ENCODE results near the gene TMEM141. TPM values are rescaled to one million over a fixed set of nuclear protein-coding genes. Genes with fewer than 3 reads are reported as not detected.
"Not testable (repeated sequence)": the region's sequence is repeated elsewhere in the genome, so short reads cannot be mapped to it uniquely, and the experiment has no call there.

TMEM141 gene
- total and polyA plus RNA-seq, 11 donors, result 45.6 to 122 (median 66.9) TPM

DNA sequence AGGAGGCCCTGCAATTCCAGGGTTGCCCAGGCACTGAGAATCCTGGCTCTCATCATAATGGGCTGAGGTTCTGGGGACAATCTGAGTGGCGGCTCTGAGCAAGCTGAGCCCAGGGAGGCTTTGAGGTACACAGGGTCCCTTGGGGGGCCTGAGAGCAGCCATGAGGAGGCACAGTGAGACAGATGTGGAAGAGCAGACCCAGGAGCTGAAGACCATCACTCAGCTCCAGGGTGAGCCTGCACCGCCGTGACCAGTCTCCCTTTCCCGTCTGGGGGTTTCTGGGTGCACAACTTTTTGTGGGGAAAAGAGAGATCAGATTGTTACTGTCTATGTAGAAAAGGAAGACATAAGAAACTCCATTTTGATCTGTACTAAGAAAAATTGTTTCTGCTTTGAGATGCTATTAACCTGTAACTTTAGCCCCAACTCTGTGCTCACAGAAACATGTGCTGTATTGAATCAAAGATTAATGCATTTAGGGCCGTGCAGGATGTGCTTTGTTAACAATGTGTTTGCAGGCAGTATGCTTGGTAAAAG is 5.2 kb downstream of the TMEM141 start, which contains the start of gene CCDC183:
Gene CCDC183, plus strand, starts transcription at position 101 of the 537 bp plus-strand sequence. Its CDS starts 60 bp downstream, at position 161.
- Histone ChIP-seq H3K36me3 (peaks cover 0 to 14% (median 0%) of the 10 kb centered on the region in 9 donors), H3K27ac (peak within 1 kb of the TSS in 8 of 12 donors; percentile 8 to 65 (median 36)), H3K27me3 (peaks cover 0 to 43% (median 13%) of the 10 kb centered on the region in 9 donors), H3K9me3 (no peaks in the 10 kb centered on the region), H3K4me1 (peaks cover 11 to 77% (median 43%) of the 10 kb centered on the region in 12 donors), H3K4me3 (no peak within 1 kb of the TSS)
- intact Hi-C loops (cut with DNase I), result loop anchor here in 3 of 10 donors (5.0 to 10.0 kb wide), 2 partner anchors 48 to 146 kb away; partner anchors contain the start of genes AJM1 (in 2 of the 3), PHPT1 (in 2 of the 3) and FBXW5 (in 1 of the 3)
- ATAC-seq, result no peak
- WGBS, 4 donors, result 32 to 46% (median 37%) methylated on average over 4 to 5 of the region's 5 CpGs
- DNase-seq, result no peak
- TF ChIP-seq POLR2A (IDR thresholded peaks at IDR 0.05), result no peak
- TF ChIP-seq, protein P1, sequence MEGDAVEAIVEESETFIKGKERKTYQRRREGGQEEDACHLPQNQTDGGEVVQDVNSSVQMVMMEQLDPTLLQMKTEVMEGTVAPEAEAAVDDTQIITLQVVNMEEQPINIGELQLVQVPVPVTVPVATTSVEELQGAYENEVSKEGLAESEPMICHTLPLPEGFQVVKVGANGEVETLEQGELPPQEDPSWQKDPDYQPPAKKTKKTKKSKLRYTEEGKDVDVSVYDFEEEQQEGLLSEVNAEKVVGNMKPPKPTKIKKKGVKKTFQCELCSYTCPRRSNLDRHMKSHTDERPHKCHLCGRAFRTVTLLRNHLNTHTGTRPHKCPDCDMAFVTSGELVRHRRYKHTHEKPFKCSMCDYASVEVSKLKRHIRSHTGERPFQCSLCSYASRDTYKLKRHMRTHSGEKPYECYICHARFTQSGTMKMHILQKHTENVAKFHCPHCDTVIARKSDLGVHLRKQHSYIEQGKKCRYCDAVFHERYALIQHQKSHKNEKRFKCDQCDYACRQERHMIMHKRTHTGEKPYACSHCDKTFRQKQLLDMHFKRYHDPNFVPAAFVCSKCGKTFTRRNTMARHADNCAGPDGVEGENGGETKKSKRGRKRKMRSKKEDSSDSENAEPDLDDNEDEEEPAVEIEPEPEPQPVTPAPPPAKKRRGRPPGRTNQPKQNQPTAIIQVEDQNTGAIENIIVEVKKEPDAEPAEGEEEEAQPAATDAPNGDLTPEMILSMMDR (IDR thresholded peaks at IDR 0.05), result no peak

DNA sequence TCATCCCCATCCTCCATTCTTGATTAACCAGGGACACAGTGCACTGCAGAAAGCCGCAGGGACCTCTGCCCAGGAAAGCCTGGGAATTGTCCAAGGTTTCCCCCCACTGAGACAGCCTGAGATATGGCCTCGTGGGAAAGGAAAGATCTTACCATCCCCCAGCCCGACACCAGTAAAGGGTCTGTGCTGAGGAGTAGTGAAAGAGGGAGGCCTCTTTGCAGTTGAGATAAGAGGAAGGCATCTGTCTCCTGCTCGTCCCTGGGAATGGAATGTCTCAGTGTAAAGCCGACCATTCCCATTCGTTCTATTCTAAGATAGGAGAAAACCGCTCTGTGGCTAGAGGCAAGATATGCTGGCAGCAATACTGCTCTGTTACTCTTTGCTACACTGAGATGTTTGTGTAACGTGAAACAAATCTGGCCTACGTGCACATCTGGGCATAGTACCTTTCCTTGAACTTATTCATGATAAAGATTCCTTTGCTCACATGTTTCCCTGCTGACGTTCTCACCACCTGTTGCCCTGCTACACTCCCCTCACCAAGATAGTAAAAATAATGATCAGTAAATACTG is 5.7 kb downstream of the TMEM141 start:
- DNase-seq, H3K9me3 ChIP-seq, H3K4me3 ChIP-seq, ATAC-seq: not testable (repeated sequence)
- 5 to 11% (median 6%) methylated on average over 9 to 10 of the region's 10 CpGs for WGBS, 4 donors
- peaks cover under 1 to 48% (median 13%) of the 10 kb centered on the region in 9 donors for H3K27me3 ChIP-seq
- peaks cover 0 to 14% (median 0%) of the 10 kb centered on the region in 9 donors for H3K36me3 ChIP-seq
- peaks cover 8 to 74% (median 42%) of the 10 kb centered on the region in 12 donors for H3K4me1 ChIP-seq
- H3K27ac ChIP-seq, result peak overlapping the region in 8 of 12 donors; percentile 3 to 65 (median 36)
- intact Hi-C loops (cut with DNase I), result loop anchor here in 3 of 10 donors (5.0 to 10.0 kb wide), 2 partner anchors 48 to 145 kb away; partner anchors contain the start of genes AJM1 (in 2 of the 3), PHPT1 (in 2 of the 3) and FBXW5 (in 1 of the 3)

DNA sequence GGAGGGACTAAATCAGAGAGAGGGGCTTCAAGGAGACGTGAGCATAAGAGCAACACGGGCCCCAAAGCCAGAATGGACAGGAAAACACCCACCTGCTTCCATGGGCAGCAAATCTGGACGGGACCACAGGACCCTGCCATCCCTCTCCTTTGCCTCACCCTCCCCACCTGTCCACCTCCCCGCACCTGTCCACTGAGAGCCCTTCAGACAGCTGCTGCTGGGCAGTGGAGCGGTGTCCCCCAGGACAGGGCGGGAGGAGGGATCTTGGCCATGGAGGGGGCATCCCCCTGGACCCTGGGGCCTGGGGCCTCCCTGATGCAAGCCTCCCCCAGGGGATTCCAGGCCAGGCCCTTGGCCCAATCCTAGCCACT is 7.5 kb downstream of the TMEM141 start:
- DNase-seq (peak in 1 of 5 donors; percentile 31), ATAC-seq (no peak)
- intact Hi-C loops (cut with DNase I), result loop anchor here in 3 of 10 donors (5.0 to 10.0 kb wide), 2 partner anchors 46 to 144 kb away; partner anchors contain the start of genes AJM1 (in 2 of the 3), PHPT1 (in 2 of the 3) and FBXW5 (in 1 of the 3)
- H3K36me3 ChIP-seq, result peaks cover 0 to 2% (median 0%) of the 10 kb centered on the region in 9 donors
- H3K27me3 ChIP-seq, result peaks cover 6 to 55% (median 15%) of the 10 kb centered on the region in 9 donors
- no peak overlapping the region for H3K4me3 ChIP-seq
- peak overlapping the region in 1 of 12 donors; percentile 22 for H3K27ac ChIP-seq
- no peaks in the 10 kb centered on the region for H3K9me3 ChIP-seq
- 63 to 87% (median 82%) methylated on average over 2 to 6 of the region's 6 CpGs for WGBS, 4 donors
- TF ChIP-seq, protein P1 (IDR thresholded peaks at IDR 0.05), result no peak
- no peak for TF ChIP-seq POLR2A (IDR thresholded peaks at IDR 0.05)
- peaks cover 4 to 57% (median 33%) of the 10 kb centered on the region in 12 donors for H3K4me1 ChIP-seq

DNA sequence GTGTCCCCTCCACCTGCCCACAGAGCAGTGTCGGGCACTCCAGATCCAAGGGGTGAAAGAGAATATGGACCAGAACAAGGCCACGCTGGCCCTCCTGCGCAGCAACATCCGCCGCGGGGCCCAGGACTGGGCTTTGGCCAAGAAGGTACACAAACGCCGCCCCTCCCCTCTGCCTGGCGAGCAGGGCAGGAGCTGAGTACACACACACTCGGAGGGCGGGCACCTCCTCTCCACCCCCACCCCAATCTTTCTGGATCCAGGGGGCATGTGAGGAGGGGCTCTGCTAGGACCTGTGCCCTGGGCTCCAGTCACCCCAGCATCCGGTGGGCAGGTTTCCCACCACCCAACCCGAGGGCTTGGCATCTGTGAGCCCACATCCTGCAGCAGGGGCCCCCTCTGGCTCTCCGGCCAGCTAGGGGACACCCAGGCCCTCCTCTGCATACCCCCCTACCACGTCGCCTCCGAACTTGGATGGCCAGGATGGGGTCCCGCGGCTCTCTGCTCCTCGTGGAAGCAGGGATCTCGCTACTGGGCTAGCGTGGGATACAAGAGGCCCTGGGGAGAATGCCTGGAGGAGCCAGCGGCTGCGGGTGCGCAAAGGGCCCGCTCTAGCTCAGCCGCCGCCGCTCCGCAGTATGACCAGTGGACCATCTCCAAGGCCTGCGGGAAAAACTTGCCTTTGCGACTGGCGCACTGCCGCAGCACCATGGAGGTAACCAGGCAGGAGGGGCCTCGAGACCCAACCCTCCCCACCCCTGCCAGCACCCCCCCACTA is 8.1 kb downstream of the TMEM141 start:
- H3K27ac ChIP-seq, result peak overlapping the region in 4 of 12 donors; percentile 7 to 51 (median 22)
- H3K27me3 ChIP-seq, result peaks cover 6 to 55% (median 15%) of the 10 kb centered on the region in 9 donors
- H3K4me3 ChIP-seq, result peak overlapping the region; percentile 11 to 62 (median 48)
- intact Hi-C loops (cut with DNase I), result loop anchor here in 3 of 10 donors (5.0 to 10.0 kb wide), 2 partner anchors 46 to 143 kb away; partner anchors contain the start of genes AJM1 (in 2 of the 3), PHPT1 (in 2 of the 3) and FBXW5 (in 1 of the 3)
- 10 to 35% (median 25%) methylated on average over 11 to 35 of the region's 35 CpGs for WGBS, 4 donors
- no peak for DNase-seq
- peak in 2 of 4 donors; percentile 1 to 5 for ATAC-seq
- peaks cover 4 to 57% (median 33%) of the 10 kb centered on the region in 12 donors for H3K4me1 ChIP-seq
- H3K9me3 ChIP-seq, result no peaks in the 10 kb centered on the region
- no peaks in the 10 kb centered on the region for H3K36me3 ChIP-seq
- TF ChIP-seq POLR2A (IDR thresholded peaks at IDR 0.05), result no peak
- TF ChIP-seq, protein P1 (IDR thresholded peaks at IDR 0.05), result no peak

All from heart left ventricle (tissue), 16 donors.